Hippocampal formation (tissue), 2 donors: ENCODE data around the gene EEFSEC.
A peak's percentile ranks its signal among the peaks of the same experiment; 100 is the strongest.

Experiments used
- DNase-seq, 2 donors: peaks; one replicate each; lab custom pipeline; 2025; lab: John Stamatoyannopoulos, UW

The EEFSEC gene

DNA sequence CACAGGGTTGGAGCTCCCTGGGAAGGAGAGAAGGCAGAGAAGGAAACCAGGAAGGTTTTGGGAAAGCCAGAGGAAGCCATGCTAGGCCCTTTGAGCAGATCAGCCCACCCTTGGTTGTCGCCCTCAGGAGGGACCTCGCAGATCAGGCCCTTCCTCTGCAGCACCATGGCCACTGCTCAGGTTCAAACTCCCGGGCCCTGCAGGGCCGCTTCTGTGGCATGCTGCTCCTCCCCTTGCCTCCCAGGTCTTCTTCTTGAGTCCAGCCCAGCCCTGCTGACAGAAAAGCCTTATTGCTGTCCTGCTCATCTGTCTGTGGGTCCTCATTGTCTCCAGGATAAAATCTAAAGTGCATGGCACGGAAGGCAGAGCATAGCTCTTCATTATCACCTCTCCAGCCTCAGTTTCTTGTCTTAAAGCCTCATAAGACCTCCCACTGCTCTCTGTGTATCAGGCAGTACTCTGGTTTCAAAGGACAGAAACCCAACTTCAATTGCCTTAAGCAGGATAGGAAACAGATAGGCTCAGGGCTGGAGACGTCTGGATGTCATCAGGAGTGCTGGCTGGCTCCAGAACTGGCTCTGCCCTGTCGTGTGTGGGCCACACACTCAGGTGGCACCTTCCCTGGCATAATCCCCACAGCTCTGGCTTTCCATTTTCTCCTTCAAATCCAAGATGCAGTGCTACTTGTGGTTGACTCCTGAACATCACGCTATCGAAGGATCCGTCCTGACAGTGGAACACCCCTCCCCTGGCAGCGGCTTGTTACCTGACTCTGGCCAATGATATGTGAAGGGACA lies 118.5 kb downstream of the EEFSEC start:
- no peak for DNase-seq

DNA sequence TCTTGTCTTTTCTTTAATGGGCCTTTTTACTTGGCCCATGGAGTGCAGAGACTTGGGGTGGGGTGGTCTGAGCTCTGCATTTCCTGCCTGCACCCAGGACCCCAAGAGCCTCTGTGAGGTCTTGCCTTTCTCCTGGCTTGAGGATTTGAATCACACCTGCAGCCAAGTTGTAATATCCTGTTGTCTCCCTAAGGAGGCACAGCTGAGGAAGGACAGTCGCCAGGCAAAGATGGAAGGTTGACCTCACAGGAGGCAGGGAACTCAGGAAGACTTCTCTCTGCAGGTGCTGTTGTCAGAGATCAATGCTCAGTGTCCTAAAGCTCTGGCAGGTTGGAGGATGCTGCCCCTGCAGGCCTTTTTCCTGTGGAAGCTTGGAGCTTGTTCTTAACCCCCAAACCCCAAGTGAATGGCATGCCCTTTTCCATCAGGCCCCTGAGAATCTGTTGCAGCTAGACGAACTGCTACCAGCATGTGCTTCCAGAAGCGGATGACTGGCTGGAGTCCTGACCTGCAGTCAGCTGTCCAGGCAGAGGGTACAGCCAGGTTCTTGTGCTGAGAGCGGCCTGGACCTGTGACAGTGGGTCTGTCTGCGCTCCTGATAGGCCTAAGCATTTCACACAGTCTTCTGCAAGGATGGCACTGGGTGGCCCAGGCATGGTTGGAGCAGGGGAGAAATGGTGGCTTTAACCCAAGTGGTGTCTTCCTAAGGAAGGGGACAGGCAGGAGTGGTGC lies 120.0 kb downstream of the EEFSEC start:
- no peak for DNase-seq

DNA sequence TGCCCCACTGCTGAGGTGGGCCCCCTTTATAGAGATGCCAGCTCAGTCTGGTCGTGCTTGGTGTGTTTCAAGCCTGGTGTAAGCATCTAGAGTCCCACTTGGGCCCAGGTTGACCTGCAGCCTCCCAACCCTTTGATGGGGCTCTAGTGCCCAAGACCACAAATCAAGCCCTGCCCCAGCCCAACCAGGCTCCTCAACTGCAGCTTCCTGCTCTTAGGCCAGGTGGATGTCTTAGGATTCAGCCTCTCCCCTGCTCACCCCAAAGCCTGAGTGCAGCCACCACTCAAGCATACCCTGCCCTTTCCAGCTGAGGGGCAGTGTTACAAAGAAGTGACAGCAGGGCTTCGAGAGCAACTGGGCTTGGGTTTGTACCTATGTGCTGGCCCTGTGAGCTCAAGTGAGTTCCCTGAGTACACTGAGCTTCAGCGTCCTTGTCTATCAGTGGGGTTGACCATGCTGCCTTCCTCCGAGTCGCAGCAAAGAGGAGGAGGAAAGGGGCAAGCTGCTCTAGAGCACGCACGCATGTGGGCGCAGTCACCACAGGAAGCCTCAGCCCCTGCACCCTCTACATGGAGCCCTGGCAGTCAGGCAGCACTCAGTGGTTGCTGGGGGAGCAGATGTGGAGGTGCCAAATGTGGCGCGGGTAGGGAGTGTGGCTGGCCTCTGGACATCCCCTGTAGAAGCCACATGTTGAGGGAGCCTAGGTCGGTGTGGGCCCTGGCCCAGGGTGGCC lies 120.7 kb downstream of the EEFSEC start:
- DNase-seq = no peak

DNA sequence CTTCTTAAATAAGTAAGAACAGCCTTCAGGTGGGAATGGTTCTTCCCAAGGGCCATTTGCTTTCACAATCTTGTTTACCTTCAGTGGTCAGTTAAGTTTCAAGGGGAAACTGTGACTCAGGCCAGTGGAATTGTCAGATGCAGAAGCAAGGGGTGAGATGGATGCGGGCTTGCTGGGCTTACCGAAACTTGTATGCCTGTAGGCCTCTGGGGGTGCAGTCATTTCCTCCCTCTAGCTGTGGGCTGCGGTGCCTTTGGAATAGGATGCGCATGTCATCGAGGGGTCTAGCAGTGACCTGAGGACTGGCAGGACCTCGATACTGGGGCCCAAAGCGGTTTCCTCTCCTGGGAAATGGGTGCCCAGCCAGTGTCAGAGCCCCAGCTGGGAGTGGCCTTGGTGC lies 121.6 kb downstream of the EEFSEC start:
- DNase-seq = no peak

DNA sequence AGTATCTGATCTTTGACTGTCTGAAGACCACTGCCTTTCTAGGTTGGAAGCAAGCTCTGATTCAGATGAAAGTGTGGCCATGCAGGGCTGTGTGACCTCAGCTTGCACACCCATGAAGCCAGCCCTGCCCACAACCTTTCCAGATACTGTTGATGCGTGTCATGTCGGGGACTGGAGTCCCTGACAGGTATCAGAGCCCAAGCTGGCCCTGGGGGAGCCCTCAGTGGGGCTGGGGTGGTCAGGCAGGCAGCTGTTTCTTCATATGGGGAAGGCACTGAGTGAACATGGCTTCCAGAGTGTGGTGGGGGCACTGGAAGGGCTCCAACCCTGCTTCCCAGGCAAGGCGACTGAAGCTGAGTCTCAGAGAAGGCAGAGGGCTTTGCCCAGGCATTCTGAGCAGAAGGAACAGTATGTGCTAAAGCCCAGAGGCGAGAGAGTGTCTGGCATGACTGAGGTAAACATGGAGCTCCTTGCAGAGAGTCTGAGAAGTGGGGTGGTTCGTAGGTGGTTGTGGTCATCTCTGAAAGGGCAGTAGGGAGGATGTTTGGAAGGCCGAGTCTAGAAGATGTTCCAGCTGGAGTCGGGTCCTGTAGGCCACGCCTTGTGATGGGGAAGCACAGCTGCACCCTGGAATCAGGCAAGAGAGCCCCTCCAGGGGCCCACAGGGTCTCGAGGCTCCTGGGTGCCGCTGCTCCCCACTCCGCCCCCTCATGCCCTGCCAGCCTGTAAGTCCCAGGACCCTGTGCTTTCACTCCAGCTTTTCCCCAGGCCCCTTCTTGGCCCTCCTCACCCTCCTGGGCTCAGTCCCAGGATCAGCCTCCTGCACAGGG lies 122.2 kb downstream of the EEFSEC start:
- no peak for DNase-seq

DNA sequence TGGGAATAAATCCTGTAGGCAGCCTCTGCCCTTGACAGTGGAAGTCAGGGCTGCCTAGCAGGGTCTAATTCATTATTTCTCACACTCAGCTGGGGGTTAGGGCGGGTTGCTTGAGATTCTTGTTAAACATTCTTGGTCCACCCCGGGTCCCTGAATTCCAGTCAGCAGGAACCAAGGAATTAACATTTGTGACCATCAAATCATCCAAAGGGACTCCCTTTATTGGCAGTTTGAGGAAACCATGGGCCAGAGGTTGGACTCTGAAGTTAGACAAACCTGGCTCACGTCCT lies 122.8 kb downstream of the EEFSEC start:
- DNase-seq = no peak

DNA sequence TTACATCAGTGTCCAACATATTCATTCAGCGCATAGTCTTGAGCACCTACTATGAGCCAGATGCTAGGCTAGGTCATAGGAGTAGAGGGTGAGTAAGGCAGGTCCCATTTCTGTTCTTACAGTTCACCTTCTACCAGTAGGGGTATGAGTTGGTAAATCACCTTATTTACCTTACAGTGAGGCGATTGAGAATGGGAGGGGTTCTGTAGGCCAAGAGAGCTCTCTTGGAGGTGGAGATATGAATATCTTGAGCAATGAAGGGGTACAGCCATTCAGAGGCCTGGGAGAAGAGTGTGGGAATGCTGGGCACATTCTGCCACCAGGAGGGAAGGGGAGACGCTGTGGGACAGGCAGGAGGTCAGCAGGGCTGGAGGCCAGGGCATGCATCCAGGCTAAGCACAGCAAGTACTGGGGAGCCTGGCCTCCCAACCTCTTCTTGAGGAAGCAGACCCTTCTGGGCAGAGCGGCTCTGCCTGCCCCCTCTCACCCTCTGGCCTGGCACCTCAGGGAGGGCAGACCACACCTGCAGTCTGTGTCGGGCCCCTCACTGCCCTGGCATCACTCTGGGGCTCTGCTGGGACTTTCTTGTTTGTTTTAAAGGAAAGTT lies 123.4 kb downstream of the EEFSEC start:
- no peak for DNase-seq

DNA sequence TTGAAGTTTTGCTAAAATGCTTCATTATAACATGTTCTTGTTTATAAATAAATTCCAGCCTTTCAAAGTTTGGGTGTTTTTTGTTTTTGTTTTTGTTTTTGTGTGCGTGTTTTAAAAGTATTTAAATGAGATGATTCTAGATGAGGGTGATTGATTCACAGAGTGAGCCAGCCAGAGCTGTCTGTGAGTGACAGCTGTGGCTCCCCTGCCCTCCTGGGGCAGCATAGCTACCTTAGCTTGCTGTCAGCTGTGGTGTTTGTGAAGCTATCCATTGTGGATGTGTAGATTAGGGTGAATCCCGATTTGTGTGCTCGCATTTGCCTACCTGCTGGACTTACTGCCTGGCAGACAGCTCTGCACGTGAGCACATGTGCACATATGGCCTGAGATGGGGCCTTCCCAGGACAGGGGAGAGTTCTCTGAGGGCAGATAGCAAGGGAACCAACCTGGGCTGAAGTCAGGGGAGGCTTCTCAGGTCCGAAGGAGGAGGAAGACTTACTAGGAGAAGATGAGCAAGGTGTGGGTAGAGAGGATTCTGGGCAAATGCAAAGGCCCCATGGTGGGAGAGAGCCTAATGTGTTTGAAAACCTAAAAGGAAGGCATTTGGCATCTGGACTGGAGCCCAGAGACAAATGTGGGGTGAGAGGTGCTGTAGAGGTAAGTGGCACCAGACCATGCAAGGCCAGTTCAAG lies 124.2 kb downstream of the EEFSEC start:
- DNase-seq = no peak

DNA sequence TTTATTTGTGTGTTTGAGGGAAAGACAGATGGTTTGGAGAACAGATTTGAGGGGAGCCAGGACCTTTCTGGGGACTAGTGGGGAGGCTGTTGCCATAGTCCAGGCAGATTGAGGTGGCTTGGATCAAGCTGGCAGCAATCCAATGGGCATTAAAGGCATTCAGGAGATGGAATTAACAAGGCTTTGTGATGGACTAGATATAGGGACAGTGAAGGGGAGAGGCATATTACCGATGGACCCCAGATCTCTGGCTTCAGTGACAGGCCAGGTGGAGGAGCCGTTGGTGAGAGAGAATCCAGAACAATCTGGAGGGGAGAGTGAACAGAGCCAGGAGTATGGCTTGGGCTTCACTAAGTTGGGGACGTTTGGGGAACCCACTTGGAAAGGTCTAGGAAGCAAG lies 124.8 kb downstream of the EEFSEC start:
- DNase-seq = no peak

DNA sequence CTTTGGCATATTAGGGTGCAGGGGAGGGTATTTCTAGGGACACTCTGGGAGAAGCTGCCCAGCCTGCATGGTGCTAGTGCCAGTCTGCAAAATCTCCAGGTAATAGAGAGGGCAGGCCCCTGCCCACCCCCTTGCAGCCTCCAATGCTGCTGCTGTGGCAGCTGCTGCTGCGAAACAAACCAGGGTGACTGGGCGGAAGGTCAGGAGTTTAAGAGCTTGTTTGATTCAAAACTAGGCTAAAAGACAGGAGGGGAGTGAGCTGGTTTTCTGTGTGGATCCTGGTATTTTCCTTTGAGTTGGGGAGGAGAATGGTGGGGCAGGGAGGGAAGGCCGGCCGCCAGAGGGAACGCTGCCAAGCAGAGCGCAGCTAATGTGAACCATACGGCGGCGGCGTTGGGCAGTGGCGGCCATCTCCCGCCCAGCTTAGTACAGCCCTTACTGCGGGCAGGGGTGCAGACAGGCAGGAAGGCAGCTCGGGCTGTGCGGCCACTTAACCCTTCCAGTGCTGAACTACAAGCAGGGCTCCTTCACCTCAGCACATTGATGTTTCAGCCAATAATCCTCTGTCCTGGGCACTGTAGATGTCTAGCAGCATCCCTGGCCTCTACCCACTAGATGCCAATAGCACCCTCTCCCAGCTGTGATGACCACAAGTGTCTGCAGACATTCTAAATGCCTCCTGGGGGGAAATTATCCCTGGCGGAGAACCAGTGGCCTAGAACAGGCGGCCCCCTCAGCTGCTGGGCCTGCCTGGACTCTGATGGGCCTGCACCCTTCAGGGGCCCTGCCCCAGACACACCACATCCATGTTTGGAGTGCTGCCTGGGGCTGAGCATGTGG lies 125.7 kb downstream of the EEFSEC start:
- DNase-seq = peak in 1 of 2 donors; percentile 17

DNA sequence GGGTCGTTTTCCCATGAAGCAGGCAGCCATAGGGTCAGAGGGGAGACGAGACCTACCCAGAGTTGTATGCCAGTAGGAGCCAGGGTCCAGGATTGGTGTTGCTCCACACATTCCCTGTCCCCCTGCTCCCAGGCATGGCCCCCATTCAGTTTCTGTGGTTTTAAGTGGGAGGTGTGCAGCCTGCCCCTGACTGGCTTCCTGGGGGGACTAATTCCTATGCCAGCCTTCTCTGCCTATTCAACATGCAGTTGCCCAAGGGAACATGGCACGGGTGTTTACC lies 126.3 kb downstream of the EEFSEC start:
- DNase-seq = no peak

DNA sequence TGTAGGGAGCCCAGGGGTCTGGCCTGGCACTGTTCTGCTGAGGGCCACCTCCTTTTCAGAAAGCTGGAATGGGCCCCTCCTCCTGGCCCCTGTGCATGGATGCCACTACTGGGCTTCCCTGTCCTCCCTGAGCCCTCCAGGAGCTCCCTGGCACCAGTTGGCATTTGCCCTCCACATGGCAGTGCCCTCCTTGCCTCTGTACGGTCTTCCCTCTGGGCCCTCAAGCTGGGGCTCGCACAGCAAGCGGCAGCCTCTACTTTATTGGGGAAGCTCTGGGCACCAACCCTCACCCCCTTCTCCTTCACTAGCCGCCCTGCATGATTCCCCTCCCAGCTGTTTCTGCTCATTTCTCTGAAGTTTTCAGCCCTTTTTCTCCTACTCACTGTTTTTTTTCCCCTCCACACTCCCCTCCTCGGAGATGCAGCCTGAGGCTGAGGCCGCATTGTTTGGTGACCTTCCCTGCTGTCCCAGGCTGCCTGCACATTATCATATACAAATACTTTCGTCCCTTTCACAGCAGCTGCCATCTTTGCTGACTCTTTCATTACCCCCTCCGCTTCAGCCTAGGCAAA lies 127.3 kb downstream of the EEFSEC start:
- DNase-seq = no peak

DNA sequence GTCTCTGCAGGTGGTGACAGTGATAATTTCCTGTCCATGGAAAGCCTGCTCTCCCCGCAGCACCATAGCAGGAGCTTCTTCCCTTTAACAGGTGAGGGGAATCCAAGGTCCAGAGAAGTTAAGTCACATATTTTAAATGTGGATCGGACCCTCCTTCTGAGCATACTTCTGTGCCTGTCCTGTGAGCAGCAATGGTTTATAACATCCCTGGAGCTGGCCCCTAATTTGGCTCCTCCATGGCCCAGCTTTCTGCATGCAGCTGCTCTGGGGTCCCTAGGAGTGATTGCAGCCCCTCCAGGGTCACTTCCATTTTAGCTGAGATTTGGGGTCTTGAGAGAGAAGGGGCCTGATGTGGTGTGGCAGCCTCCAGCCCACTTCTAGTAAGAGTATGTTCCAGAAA lies 127.8 kb downstream of the EEFSEC start:
- DNase-seq = no peak

DNA sequence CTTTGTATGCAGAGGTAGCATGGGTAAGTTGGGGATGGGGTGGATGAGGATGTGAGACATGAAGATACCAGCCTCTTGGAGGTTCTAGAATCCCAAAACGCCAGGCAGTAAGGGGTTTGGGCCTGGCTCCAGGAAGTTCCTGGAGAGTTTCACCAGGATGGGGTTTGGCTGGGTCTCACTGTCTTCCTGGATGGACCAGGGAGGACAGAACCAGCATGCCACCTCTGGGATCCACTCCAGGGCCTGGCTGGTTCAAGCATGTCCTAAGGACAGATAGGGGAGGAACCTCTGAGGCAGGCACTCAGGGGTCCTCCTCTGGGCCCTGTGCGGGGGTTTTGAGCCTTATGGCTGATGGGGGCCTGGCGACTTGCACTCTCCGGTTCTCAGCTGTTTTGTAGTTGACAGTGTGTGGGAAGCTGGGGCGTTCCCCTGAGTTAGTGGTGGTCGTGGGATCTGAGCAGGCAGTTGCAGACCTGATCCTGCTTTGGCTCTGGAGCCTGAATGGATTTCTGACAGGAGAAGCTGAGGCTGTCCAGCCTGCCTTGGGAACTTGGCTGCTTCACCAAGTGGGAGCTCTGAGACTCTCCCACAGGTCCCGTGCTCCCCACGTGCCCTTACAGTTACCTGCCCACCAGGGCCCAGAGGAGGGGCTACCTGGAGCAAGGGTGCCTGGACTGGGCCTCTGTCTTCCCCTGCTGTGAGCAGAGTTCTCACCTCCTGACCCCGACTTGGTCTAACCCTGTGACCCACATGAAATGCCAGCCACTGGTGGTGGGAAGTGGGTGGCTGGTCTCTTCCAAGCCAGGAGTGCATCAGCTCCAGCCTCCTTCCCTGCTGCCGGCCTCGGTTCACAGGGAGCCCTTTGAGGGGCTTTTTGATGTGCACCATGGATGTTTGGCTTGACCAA lies 128.4 kb downstream of the EEFSEC start:
- no peak for DNase-seq

DNA sequence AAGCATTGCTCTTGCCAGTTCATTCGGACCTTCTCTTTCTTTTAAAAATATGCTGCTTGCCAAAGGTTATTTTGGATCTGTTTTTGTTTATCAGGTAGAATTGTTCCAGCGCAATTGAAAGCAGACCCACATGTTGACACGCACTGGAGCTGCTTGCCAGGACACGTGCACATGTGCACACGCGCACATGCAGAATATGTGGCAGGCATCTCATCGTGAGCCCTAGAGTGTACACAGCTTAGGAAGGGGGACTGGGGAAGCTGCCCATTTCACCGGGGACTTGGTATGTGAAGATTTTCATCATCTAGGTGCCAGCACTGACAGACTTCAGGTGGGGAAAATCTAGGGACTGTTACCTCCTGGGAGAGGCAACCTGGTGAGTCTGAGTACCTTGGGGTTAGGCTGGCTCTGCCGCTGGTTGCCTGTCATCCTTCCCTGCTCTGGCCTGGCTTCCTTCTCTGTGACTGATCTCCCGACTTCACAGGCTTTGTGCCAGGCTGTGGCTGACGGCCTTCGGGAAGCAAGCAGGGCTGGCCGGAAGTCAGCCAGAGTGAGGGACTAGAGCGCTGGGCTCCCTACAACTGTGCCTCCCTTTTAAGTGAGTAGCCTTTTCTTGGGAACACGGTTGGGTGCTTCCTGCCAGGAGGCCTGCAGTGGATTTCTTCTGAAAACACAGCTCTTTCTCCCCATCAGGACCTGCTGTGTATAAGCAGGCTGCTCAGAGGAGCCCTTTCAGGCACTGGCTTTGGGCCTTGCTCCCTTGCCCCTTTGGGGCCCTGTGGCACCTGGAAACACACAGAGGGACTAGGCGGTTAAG lies 129.3 kb downstream of the EEFSEC start:
- peak in 1 of 2 donors; percentile 7 for DNase-seq

DNA sequence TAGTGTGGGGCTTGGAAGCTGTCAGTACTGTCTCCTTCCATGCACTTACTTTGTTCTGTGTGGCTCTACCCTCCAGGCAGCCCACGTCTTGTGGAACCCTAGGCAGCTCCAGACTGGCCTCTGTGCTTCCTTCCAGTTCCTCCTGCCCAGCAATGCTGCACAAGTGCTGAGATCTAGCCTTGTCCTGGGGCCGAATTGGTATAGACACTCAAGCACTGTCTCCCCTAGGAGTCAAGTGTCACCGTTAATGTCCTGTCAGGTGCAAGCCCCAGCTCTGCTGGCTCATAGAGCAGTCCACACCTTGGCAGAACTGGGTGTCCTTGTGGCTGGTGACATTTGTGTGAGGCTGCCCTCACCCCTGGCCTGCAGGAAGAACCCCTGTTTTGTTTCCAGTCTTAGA lies 130.1 kb downstream of the EEFSEC start:
- DNase-seq = no peak

DNA sequence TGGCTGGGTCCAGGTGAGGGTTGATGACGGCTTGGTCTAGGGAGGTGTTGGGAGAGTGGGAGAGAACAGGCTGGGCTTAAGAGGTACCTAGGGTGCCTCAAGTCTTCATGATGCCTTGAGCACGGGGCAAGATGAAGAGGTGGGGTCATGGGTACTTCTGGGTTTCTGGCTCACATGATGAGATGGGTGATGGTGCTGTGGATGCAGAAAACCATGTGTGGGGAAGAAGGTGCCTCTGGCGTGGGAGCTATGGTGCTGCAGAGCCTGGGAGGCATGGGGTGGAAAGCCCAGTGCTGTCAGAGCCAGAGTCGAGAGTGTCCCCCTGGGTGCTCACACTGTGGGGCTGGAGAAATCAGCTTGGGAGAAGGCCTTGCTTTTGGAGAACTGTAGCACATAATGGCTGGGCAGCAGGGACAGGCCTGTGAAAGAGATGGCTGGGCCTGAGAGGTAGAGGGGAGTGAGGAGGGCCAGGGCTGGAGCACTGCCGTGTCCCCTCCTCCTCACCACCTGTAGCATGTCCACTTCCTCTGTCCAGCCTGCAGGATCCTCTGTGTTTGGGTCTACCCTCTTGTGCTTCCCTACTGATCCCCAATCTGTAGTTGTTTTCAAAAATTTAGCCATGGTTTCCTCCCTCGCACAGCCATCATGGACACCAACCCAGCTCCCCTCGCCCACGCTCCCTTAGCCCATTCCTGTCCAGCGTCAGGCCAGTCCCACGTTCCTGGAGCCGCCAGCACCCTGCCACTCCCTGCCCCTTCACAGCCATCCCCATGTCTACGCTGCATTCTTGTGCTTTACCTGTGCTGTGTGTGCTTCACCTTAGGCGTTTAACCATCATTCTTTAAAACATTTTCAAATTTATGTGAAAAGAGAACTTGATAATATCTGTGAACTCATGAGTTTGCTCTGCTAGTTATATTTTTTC lies 132.0 kb downstream of the EEFSEC start:
- no peak for DNase-seq
